GM13976 (cell line): Measurements from ENCODE around the gene NUDT5.
"Not testable (repeated sequence)": the region's sequence is repeated elsewhere in the genome, so short reads cannot be mapped to it uniquely, and the experiment has no call there.

Experiments used
- DNase-seq: peaks from one replicate; pipeline ENCODE4 v3.0.0; 2012; ENCODE audit warnings: low spot score
- CTCF ChIP-seq: IDR thresholded peaks from 2 replicates; pipeline ENCODE4 v1.5.1; 2012; ENCODE audit warnings: borderline replicate concordance, mild to moderate bottlenecking; ENCODE audit not compliant: insufficient read depth; ENCODE audit errors: extremely low read depth, missing control alignments, control extremely low read depth
- in situ Hi-C: fragments of 300-500 bp; cut with MboI; formaldehyde crosslinking; loops from one replicate; pipeline ENCODE4 v1.12.0; 2022; ENCODE audit warnings: low sequenced_read_pairs, mixed read lengths, inconsistent platforms; ENCODE audit not compliant: unreplicated experiment

The NUDT5 gene

GRCh38 chr10:12235796-12236195 is 40.1 kb upstream of the NUDT5 start:
- TF ChIP-seq CTCF: no peak
- in situ Hi-C loops: no loop called here
- no peak for DNase-seq

GRCh38 chr10:12235116-12235694 is 39.5 kb upstream of the NUDT5 start:
- TF ChIP-seq CTCF: no peak
- no peak for DNase-seq
- in situ Hi-C loops: no loop called here

GRCh38 chr10:12234687-12235086 is 39.0 kb upstream of the NUDT5 start:
- DNase-seq, in situ Hi-C loops: not testable (repeated sequence)

GRCh38 chr10:12228851-12229250 is 33.2 kb upstream of the NUDT5 start:
- in situ Hi-C loops: no loop called here
- DNase-seq: no peak
- no peak for TF ChIP-seq CTCF

GRCh38 chr10:12226438-12226837 is 30.7 kb upstream of the NUDT5 start:
- in situ Hi-C loops, DNase-seq: not testable (repeated sequence)

- in situ Hi-C loops: no loop called here
- DNase-seq: no peak
- TF ChIP-seq CTCF: no peak
These were observed 29.8 kb upstream of the NUDT5 start for GRCh38 chr10:12225444-12225843.

GRCh38 chr10:12221323-12222298 is 25.9 kb upstream of the NUDT5 start:
- in situ Hi-C loops: no loop called here
- no peak for DNase-seq

More at GRCh38 chr10:12221323-12222298, 25.9 kb upstream of the NUDT5 start:
- no peak for TF ChIP-seq CTCF
